ENCODE results near the gene CKS2.

DNA sequence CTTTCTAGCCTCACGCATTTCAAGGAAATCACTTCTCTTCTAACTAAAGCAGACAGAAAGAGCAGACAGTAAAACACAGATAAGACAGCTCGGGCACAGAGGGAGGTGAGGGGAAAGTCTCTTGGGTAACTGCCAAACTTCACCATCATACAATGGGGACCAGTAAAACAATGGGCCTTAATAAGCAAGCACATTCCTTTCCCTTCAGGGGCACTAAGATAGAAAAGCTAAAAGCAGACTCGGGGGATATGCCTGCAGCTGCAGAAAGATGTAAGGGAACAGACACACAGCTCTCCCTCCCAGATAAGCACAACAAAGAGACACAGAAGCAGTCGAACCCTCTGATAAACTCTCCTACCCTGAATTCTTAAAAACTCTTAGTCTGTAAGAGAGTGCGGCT is 15.6 kb upstream of the CKS2 start:
- TF ChIP-seq, protein P1, sequence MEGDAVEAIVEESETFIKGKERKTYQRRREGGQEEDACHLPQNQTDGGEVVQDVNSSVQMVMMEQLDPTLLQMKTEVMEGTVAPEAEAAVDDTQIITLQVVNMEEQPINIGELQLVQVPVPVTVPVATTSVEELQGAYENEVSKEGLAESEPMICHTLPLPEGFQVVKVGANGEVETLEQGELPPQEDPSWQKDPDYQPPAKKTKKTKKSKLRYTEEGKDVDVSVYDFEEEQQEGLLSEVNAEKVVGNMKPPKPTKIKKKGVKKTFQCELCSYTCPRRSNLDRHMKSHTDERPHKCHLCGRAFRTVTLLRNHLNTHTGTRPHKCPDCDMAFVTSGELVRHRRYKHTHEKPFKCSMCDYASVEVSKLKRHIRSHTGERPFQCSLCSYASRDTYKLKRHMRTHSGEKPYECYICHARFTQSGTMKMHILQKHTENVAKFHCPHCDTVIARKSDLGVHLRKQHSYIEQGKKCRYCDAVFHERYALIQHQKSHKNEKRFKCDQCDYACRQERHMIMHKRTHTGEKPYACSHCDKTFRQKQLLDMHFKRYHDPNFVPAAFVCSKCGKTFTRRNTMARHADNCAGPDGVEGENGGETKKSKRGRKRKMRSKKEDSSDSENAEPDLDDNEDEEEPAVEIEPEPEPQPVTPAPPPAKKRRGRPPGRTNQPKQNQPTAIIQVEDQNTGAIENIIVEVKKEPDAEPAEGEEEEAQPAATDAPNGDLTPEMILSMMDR (IDR thresholded peaks at IDR 0.05) = no peak
- no peak for TF ChIP-seq POLR2A (IDR thresholded peaks at IDR 0.05)

All from lower leg skin (tissue), 3 donors.